ENCODE data around the gene SLC7A4.

SLC7A4 gene

DNA sequence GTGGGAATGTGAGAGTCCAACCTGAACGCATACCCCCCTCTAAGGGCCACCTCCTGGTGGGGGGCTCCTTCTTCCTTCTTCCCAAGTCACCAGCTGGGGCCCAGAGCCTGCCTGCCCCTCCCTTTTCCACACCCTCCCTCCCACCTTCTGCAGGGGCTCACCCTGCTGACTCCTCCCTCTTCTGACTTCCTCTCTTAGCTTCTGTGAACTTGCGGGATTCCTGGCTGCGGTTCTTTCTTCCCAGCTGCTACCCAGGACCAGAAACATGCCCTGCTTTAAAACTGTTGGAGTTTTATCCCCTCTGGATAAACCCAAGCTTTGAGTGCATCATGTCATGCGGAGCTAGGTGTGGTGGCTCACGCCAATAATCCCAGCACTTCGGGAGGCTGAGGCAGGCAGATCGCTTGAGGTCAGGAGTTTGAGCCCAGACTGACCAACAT lies 23.5 kb upstream of the SLC7A4 start:
- TF ChIP-seq SUZ12 (IDR thresholded peaks at IDR 0.05; ENCODE audit: extremely low read depth, insufficient read depth, insufficient read length) (no peak), ZNF274 (IDR thresholded peaks at IDR 0.05; ENCODE audit: low read depth, low read length) (no peak)
- peak; percentile 22 for DNase-seq (ENCODE audit: low read depth, low spot score)
- H3K4me1 ChIP-seq (ENCODE audit: insufficient read depth, insufficient read length): peaks cover 12% of the 10 kb centered on the region
- H3K9me3 ChIP-seq (ENCODE audit: insufficient read depth, low read length): no peaks in the 10 kb centered on the region
- H3K27me3 ChIP-seq (ENCODE audit: insufficient read depth, insufficient read length): no peaks in the 10 kb centered on the region
- H3K36me3 ChIP-seq (ENCODE audit: insufficient read depth, insufficient read length, low read length): no peaks in the 10 kb centered on the region
- no peak overlapping the region for H3K4me3 ChIP-seq (ENCODE audit: insufficient read length, low read depth)
- no peak overlapping the region for H3K9ac ChIP-seq (ENCODE audit: insufficient read length, low read depth)

DNA sequence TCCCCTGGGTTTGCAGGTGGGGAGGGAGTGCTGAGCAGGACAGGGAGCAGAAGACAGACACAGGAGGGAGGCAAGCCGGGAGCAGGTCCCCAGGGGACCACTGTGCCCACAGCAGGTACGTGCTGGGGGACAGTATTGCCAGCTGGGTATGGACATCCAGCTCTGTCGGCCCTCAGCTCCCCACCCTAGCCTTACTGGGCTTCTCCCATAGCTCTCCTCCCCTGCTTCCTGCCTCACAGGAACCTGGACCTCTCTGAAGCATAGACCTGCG lies 23.1 kb upstream of the SLC7A4 start:
- DNase-seq (ENCODE audit: low read depth, low spot score): no peak
- Histone ChIP-seq H3K9me3 (ENCODE audit: insufficient read depth, low read length) (no peaks in the 10 kb centered on the region), H3K4me1 (ENCODE audit: insufficient read depth, insufficient read length) (peaks cover 12% of the 10 kb centered on the region), H3K36me3 (ENCODE audit: insufficient read depth, insufficient read length, low read length) (no peaks in the 10 kb centered on the region), H3K27me3 (ENCODE audit: insufficient read depth, insufficient read length) (no peaks in the 10 kb centered on the region), H3K9ac (ENCODE audit: insufficient read length, low read depth) (peak overlapping the region; percentile 17), H3K4me3 (ENCODE audit: insufficient read length, low read depth) (no peak overlapping the region)
- TF ChIP-seq ZNF274 (IDR thresholded peaks at IDR 0.05; ENCODE audit: low read depth, low read length) (no peak), YY1 (IDR thresholded peaks at IDR 0.05; ENCODE audit: insufficient read depth, insufficient read length) (no peak), SUZ12 (IDR thresholded peaks at IDR 0.05; ENCODE audit: extremely low read depth, insufficient read depth, insufficient read length) (no peak)

DNA sequence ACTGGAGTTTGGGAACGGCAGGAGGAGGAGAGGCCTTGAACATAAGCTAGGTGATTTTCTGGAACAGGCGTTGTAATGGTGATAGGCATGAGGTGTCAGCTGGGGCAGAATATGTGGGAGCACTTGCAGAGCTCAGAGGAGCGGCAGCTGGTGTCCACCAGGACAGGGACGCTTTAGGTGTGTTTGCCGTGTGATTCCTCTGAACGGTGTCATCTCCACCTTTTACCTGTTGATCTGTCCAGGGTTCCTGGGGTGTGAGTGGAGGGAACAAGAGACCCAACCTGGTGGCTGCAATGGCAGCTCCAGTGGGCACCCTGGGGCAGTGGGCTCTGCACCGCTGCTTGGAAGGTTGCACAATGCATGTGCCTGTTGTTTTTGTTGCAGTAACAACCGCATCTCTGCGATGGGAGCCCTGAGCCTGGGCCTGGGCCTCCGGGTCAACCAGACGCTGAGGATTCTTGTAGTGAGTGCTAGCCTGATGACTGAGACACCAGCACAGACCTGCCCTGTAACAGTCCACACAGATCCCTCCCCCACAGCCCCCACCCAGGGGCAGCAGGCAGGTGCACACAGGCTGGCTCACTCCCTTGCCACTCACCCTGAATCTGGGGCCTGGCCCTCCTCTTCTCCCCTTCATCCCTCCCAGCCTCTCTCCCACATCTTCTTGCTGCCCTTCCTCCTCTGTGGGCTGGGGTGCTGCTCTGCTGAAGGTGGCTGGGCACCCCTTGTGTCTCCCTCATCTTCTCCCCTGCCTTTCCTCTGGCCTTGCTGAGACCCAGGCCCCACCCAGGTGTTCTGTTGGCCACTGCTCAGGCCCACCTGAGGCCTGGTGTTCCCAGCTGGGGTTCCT lies 22.6 kb upstream of the SLC7A4 start:
- no peaks in the 10 kb centered on the region for H3K27me3 ChIP-seq (ENCODE audit: insufficient read depth, insufficient read length)
- TF ChIP-seq SUZ12 (IDR thresholded peaks at IDR 0.05; ENCODE audit: extremely low read depth, insufficient read depth, insufficient read length) (no peak), ZNF274 (IDR thresholded peaks at IDR 0.05; ENCODE audit: low read depth, low read length) (no peak), YY1 (IDR thresholded peaks at IDR 0.05; ENCODE audit: insufficient read depth, insufficient read length) (no peak)
- peaks cover 12% of the 10 kb centered on the region for H3K4me1 ChIP-seq (ENCODE audit: insufficient read depth, insufficient read length)
- H3K9ac ChIP-seq (ENCODE audit: insufficient read length, low read depth): no peak overlapping the region
- H3K9me3 ChIP-seq (ENCODE audit: insufficient read depth, low read length): no peaks in the 10 kb centered on the region
- H3K4me3 ChIP-seq (ENCODE audit: insufficient read length, low read depth): no peak overlapping the region
- no peaks in the 10 kb centered on the region for H3K36me3 ChIP-seq (ENCODE audit: insufficient read depth, insufficient read length, low read length)
- DNase-seq (ENCODE audit: low read depth, low spot score): no peak

DNA sequence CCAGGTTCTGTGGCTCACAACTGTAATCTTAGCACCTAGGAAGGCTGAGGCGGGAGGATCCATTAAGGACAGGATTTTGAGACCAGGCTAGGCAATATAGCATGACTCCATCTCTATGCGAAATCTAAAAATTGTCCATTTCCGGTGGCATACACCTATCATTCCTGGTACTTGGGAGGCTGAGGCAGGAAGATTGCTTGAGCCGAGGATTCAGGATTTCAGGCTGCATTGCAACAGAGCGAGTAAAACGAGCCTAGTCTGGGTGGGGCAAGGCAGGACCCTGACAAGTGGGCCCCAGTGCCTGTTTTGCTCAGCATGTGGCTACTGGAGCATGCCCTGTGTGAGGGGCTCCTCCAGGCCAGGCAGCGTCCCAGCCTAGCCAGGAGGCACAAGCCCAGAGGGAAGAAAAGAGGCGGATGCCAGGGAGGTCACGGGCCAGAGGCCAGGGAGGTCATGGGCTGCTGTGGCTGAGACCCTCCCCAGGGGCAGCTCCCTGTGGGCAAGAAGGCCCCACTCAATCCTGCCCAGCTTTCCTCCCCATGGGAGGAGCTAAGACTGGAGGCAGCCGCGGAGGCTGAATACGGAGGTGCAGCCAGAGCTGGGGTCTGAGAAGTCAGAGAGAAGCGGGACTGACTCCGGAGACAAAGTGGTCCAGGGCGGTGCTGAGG lies 21.8 kb upstream of the SLC7A4 start:
- no peaks in the 10 kb centered on the region for H3K9me3 ChIP-seq (ENCODE audit: insufficient read depth, low read length)
- peaks cover 12% of the 10 kb centered on the region for H3K4me1 ChIP-seq (ENCODE audit: insufficient read depth, insufficient read length)
- H3K27me3 ChIP-seq (ENCODE audit: insufficient read depth, insufficient read length): no peaks in the 10 kb centered on the region
- H3K9ac ChIP-seq (ENCODE audit: insufficient read length, low read depth): no peak overlapping the region
- DNase-seq (ENCODE audit: low read depth, low spot score): no peak
- no peaks in the 10 kb centered on the region for H3K36me3 ChIP-seq (ENCODE audit: insufficient read depth, insufficient read length, low read length)
- TF ChIP-seq YY1 (IDR thresholded peaks at IDR 0.05; ENCODE audit: insufficient read depth, insufficient read length) (no peak), ZNF274 (IDR thresholded peaks at IDR 0.05; ENCODE audit: low read depth, low read length) (no peak), SUZ12 (IDR thresholded peaks at IDR 0.05; ENCODE audit: extremely low read depth, insufficient read depth, insufficient read length) (no peak)
- H3K4me3 ChIP-seq (ENCODE audit: insufficient read length, low read depth): no peak overlapping the region

DNA sequence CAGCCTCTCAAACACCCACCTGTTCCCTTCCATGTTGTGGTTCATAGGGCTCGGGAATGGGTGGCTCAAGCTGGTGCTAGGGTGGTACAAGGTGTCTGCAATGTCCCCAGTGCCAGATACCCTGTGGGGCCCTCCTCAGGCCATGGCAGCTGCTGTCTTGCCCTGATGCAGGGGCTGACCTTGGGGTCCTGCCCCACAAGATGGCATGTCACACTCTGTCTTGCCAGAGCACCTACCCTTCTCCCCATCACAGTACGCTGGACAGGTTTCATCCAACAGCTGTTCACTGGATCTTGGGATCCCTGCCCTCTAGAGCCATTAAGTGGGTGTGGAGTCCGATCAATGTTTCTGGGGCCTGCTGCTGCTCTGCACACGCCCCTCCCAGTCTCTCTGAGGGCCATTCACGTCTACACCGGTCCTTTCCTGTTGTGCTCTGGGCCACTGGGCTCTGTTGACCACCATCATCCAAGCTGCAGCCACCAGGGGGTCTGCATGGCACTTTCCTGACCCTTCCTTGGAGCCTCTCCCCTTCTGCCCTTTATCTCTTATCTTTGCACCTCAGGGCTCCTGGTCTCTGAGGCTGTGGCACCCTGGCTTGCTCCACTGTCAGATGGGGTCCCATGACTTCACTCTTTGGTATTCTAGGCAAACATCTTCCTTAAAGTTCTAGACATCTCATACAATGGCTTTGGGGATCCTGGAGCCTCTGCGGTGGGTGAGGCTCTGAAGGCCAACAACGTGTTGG lies 20.5 kb upstream of the SLC7A4 start:
- Histone ChIP-seq H3K4me3 (ENCODE audit: insufficient read length, low read depth) (no peak overlapping the region), H3K9me3 (ENCODE audit: insufficient read depth, low read length) (no peaks in the 10 kb centered on the region), H3K4me1 (ENCODE audit: insufficient read depth, insufficient read length) (peaks cover 12% of the 10 kb centered on the region), H3K9ac (ENCODE audit: insufficient read length, low read depth) (no peak overlapping the region), H3K36me3 (ENCODE audit: insufficient read depth, insufficient read length, low read length) (no peaks in the 10 kb centered on the region), H3K27me3 (ENCODE audit: insufficient read depth, insufficient read length) (no peaks in the 10 kb centered on the region)
- TF ChIP-seq SUZ12 (IDR thresholded peaks at IDR 0.05; ENCODE audit: extremely low read depth, insufficient read depth, insufficient read length) (no peak), YY1 (IDR thresholded peaks at IDR 0.05; ENCODE audit: insufficient read depth, insufficient read length) (no peak), ZNF274 (IDR thresholded peaks at IDR 0.05; ENCODE audit: low read depth, low read length) (no peak)
- DNase-seq (ENCODE audit: low read depth, low spot score): no peak

GRCh38 chr22:21051831-21052400 lies 19.6 kb upstream of the SLC7A4 start:
- Histone ChIP-seq H3K9ac (ENCODE audit: insufficient read length, low read depth) (no peak overlapping the region), H3K36me3 (ENCODE audit: insufficient read depth, insufficient read length, low read length) (no peaks in the 10 kb centered on the region), H3K27me3 (ENCODE audit: insufficient read depth, insufficient read length) (no peaks in the 10 kb centered on the region), H3K4me1 (ENCODE audit: insufficient read depth, insufficient read length) (peaks cover 12% of the 10 kb centered on the region), H3K4me3 (ENCODE audit: insufficient read length, low read depth) (no peak overlapping the region), H3K9me3 (ENCODE audit: insufficient read depth, low read length) (no peaks in the 10 kb centered on the region)
- DNase-seq (ENCODE audit: low read depth, low spot score): peak; percentile 25
- no peak for TF ChIP-seq YY1 (IDR thresholded peaks at IDR 0.05; ENCODE audit: insufficient read depth, insufficient read length)
- TF ChIP-seq SUZ12 (IDR thresholded peaks at IDR 0.05; ENCODE audit: extremely low read depth, insufficient read depth, insufficient read length): no peak
- no peak for TF ChIP-seq ZNF274 (IDR thresholded peaks at IDR 0.05; ENCODE audit: low read depth, low read length)
